H7 (cell line): ENCODE measurements around the gene ADCY9. TPM values are rescaled to one million over a fixed set of nuclear protein-coding genes. Genes with fewer than 3 reads are reported as not detected.
"Not testable (repeated sequence)": the region's sequence is repeated elsewhere in the genome, so short reads cannot be mapped to it uniquely, and the experiment has no call there.

Experiments used
- DNase-seq: peaks from one replicate; pipeline ENCODE4 v3.0.0; 2012
- H3K27me3 ChIP-seq: 2 replicates; pipeline ENCODE4 v1.6.0; 2011; ENCODE audit warnings: mild to moderate bottlenecking, low read length; ENCODE audit not compliant: control insufficient read depth, insufficient read depth
- H3K36me3 ChIP-seq: replicated peaks from 2 replicates; pipeline ENCODE4 v1.5.1; 2011; ENCODE audit warnings: low read length; ENCODE audit not compliant: control insufficient read depth, insufficient read depth
- H3K4me3 ChIP-seq: 2 replicates; pipeline ENCODE4 v1.5.1; 2011; ENCODE audit warnings: low read depth, mild to moderate bottlenecking, control low read depth, low read length, moderate library complexity; ENCODE audit not compliant: insufficient read depth
- total RNA-seq: library from RNA; depleted of rRNA; stranded (reverse); fragments of >200 nt; shearing (Covaris generic); gene quantifications from 2 replicates; pipeline ENCODE4 v1.2.3, GENCODE V29; 2014; rRNA removed

ADCY9 gene
- total RNA-seq, result 6.0 and 6.5 TPM in 2 replicates

GRCh38 chr16:4116325-4117249 lies at the start of gene ADCY9:
ADCY9 (minus strand) TSS chr16:4116442; CDS start chr16:4115442, 1,000 bp downstream.
- DNase-seq, result peak; percentile 100
- H3K27me3 ChIP-seq, result peaks cover 19% of the 10 kb centered on the region

DNA sequence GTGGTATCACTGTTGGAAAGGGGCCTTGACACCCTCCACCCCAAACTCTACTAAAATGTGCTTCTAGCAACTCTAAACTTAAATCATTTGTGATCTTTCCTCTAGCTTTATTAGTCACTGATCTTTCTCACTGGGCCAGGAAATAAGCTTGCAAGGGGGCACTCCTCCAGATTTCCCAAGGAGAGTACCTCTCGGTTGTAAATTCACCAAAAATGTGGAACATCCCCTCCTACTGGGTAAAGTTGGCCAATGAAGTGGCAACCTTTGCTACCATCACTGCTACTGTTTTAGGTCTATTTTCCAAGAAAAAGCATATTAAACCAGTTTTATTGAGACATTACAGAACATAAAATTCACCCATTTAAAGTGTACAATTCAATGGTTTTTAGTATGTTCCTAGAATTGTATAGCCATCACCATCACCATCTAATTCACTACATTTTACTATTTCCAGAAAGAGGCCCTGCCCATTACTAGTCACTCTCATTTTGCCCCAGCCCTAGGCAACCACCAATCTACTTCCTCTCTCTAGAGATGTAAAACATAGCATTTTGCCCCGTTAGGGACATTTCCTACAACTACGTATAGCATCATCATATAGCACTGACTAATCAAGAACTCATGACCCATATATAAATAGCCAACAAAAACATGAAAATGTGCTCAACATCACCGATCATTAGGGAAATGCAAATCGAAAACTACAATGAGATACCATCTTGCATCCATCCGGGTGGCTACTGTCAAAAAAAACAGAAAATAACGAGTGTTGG lies 44.6 kb upstream of the ADCY9 start:
- Histone ChIP-seq H3K27me3 (no peaks in the 10 kb centered on the region), H3K4me3 (no peak overlapping the region), H3K36me3 (no peaks in the 10 kb centered on the region)
- DNase-seq, result no peak

More at GRCh38 chr16:4116325-4117249, at the start of gene ADCY9:
- H3K4me3 ChIP-seq, result peak within 1 kb of the TSS; percentile 64
- H3K36me3 ChIP-seq, result no peaks in the 10 kb centered on the region

DNA sequence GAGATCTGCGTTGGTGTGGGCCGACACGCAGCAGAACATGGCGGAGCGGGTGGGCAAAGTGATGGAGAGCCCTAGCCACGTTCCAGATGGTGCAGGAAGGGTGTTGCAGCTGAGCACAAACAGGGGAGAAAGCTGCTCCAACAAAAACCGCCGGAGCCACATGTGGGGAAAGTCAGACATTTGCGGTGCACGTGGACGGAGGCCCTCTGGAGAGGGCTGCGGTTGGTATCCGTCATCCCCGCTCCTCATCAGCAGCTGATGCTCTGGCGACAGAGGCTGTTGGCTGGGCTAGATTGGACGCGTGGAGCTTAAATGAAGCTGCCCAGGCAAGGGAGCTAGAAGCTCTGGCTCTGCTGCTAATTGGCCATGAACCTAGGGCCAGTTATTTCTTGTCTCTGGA lies 43.5 kb upstream of the ADCY9 start:
- no peak overlapping the region for H3K4me3 ChIP-seq
- DNase-seq, result no peak
- H3K27me3 ChIP-seq, result no peaks in the 10 kb centered on the region
- no peaks in the 10 kb centered on the region for H3K36me3 ChIP-seq

- Histone ChIP-seq H3K36me3 (no peaks in the 10 kb centered on the region), H3K27me3 (no peaks in the 10 kb centered on the region), H3K4me3 (no peak overlapping the region)
- DNase-seq, result no peak
These were observed 42.2 kb upstream of the ADCY9 start for GRCh38 chr16:4158143-4159093.

DNA sequence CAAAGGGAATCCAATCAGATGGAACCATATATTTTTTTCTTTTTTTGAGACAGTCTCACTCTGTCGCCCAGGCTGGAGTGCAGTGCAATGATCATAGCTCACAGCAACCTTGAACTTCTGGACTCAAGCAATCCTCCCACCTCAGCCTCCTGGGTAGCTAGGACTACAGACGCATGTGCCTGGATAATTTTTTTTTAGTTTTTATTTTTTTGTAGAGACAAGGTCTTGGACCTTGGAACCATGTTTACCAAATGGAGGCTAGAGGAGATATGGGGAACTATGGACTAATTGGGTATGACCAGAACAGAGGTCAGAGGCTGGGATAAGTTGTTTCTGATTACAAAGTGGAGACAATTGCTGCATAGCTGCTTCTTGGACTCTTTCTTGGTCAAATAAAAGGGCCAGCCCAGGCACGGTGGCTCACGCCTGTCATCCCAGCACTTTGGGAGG lies 41.2 kb upstream of the ADCY9 start:
- DNase-seq, result no peak
- H3K27me3 ChIP-seq, result no peaks in the 10 kb centered on the region
- H3K4me3 ChIP-seq, result no peak overlapping the region
- no peaks in the 10 kb centered on the region for H3K36me3 ChIP-seq

- not testable (repeated sequence) for H3K36me3 ChIP-seq, DNase-seq, H3K4me3 ChIP-seq, H3K27me3 ChIP-seq
These were observed 40.3 kb upstream of the ADCY9 start for GRCh38 chr16:4156503-4156902.

- not testable (repeated sequence) for H3K36me3 ChIP-seq, H3K4me3 ChIP-seq, H3K27me3 ChIP-seq, DNase-seq
These were observed 37.1 kb upstream of the ADCY9 start for GRCh38 chr16:4153364-4153763.

- no peaks in the 10 kb centered on the region for H3K36me3 ChIP-seq
- no peak for DNase-seq
- H3K4me3 ChIP-seq, result no peak overlapping the region
- H3K27me3 ChIP-seq, result no peaks in the 10 kb centered on the region
These were observed 36.0 kb upstream of the ADCY9 start for GRCh38 chr16:4152267-4152666.

- Histone ChIP-seq H3K4me3 (no peak overlapping the region), H3K27me3 (no peaks in the 10 kb centered on the region), H3K36me3 (no peaks in the 10 kb centered on the region)
- no peak for DNase-seq
These were observed 31.0 kb upstream of the ADCY9 start for GRCh38 chr16:4147236-4147635.

- no peak for DNase-seq
- no peaks in the 10 kb centered on the region for H3K36me3 ChIP-seq
- H3K27me3 ChIP-seq, result no peaks in the 10 kb centered on the region
- no peak overlapping the region for H3K4me3 ChIP-seq
These were observed 26.0 kb upstream of the ADCY9 start for GRCh38 chr16:4142268-4142667.

- Histone ChIP-seq H3K27me3 (no peaks in the 10 kb centered on the region), H3K4me3 (no peak overlapping the region), H3K36me3 (no peaks in the 10 kb centered on the region)
- no peak for DNase-seq
These were observed 25.4 kb upstream of the ADCY9 start for GRCh38 chr16:4141604-4142003.

DNA sequence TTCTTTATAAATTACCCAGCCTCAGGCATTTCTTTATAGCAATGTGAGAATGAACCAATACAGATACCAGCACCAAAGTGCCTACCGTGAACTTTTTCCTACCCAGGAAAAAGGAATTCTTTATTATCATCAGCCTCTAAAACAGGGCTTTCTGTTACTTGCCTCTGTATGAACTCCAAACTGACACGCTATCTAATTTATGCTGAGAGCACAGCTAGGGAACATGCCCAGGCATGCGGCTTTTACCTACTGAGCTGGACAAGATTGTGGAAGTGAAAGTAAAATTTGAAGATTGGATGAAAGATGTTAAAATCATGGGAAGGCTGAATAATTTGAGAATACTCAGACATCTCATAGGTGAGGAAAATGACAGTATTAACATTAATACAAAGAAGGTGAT lies 24.4 kb upstream of the ADCY9 start:
- Histone ChIP-seq H3K27me3 (peaks cover 6% of the 10 kb centered on the region), H3K36me3 (no peaks in the 10 kb centered on the region), H3K4me3 (no peak overlapping the region)
- DNase-seq, result no peak

GRCh38 chr16:4139968-4140367 lies 23.7 kb upstream of the ADCY9 start:
- no peak for DNase-seq
- Histone ChIP-seq H3K36me3 (no peaks in the 10 kb centered on the region), H3K27me3 (peaks cover 6% of the 10 kb centered on the region), H3K4me3 (no peak overlapping the region)

GRCh38 chr16:4138713-4139112 lies 22.5 kb upstream of the ADCY9 start:
- Histone ChIP-seq H3K36me3 (no peaks in the 10 kb centered on the region), H3K4me3 (no peak overlapping the region), H3K27me3 (peaks cover 7% of the 10 kb centered on the region)
- DNase-seq, result no peak
